Measurements from ENCODE around the gene KCNIP4.
A peak's percentile ranks its signal among the peaks of the same experiment; 100 is the strongest.

KCNIP4 gene

DNA sequence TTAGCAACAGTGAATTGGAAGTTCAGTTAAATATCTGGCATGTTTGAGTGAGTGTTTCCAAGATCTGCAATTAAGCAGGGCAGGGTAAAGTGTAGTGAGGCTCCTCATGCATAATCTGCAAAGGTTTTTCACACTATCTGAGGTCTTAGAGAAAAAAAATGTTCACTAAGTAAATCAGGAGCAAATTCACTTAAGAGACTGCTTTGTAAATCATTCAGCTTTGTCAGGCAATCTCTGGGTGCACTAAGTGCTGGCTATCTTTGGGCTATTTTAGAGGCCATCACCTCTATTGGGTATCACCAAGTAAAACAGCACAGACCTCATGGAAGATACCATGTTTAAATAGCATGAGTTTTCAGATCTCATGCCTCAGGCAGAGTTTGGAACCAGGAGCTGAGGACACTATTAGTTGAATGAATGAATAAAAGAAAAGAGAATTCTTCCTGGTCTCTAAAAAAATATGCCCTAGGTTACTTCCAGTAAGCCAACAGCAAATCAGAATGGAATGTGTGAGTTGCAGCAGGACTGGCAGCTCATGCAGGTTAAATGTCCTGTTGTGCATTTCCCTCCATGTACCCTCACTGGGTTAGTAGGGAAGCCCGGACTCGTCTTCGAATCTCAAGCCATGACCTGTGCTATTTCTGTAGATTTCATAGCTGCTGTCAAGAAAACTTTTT is 195.3 kb downstream of the KCNIP4 start:
- DNase-seq, result no peak

DNA sequence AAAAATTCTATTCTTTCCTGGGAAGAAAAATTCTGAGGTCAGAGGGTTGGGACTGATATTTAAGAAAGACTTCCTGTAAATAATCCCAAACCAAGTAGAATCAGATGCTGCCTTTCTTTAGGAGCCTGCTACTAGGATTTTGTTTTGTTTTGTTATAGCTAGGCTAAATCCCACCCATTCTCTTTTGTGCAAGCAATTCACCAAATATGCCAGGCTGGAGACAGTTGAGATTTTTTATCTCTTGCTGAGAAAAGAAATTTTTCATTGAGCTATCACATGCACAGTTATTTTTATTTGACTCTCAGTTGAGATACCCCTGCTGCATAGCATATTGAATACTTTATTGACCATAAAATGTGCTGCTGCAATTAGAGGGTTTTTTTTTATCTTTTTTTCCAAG is 196.0 kb downstream of the KCNIP4 start:
- no peak for DNase-seq

DNA sequence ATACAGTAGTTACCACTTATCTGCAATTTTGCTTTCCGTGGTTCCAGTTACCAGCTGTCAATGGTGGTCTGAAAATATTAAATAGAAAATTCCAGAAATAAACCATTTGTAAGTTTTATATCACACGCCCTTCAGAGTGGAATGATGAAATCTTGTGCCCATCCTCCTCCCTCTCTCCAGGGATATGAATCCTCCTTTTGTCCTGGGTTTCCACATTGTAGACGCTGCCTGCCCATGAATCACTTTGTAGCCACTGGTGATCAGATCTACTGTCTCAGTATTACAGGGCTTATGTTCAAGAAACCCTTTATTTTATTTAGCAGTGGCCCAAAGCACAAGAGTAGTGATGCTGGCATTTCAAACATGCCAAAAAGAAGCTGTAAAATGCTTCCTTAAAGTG is 198.6 kb downstream of the KCNIP4 start:
- no peak for DNase-seq

DNA sequence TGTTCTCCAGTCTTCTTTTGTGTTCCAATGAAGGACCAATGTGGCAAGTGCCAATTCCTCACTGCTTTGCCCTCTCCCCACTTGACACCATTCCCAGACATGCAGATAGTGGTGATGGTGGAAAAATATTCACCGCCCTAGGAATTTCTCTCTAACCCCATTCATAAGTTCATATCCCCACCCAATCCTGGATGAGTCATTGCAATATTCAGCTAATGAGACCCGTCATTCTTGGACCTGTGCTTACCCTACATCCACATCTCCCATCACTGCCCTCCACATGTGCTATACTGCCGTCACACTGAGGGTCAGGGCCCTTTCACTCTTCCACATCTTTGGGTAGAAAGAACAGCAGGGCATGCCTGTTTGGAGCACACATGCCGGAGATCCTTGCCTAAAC is 199.2 kb downstream of the KCNIP4 start:
- DNase-seq, result no peak

DNA sequence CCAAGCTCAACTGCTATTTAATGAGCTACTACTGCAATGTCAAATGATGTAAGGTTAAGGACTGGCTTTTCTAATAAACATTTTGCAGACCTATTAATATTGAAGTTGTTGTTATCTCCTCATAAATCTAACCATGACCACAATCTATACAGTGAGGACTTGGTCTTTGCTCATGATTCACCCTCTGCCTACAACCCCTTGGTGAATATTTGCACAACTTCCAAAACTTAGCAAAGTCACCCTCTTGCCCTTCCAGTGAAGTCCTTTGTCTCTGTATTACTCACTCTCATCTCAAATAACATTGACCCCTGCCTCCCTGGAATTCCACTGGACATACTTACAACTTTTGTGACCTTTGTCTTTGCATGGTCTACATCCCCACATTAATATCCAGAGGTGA is 204.5 kb downstream of the KCNIP4 start:
- no peak for DNase-seq

DNA sequence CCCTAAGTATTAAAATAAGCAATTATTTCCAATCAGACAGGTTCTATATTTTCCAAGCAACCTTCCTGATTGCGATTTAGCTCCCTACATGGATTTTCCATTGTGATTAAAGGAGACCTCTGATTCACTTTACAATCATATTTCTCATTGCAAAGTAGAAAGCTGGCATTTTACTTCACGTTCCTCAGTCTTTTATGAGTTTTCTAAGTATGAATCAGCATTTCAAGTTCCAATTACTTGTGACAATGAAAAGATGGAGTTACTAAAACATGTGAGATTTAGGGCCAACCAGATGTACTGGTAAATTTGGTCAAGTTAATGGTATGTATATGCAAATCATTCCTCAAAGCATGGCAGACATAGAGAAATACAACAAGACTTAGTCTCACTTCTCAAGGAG is 206.2 kb downstream of the KCNIP4 start:
- DNase-seq, result no peak

DNA sequence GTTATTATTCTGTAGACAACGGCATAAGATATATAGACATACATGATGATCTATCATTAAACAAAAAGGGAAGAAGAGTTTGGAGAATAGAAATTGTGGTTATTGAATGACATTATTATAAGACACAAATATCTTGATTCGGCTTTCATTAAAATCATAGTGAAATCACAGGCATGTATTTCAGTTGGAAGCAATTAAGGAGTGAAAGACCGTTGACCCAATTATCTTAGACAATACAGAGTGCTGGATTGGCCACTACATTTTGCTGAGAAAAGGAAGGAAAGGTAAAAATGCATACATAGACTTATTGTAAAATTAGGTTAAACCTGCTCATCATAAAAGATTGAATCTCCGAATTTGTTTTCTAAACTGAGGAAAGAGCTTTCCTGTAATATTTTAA is 209.8 kb downstream of the KCNIP4 start:
- DNase-seq, result peak; percentile 9

DNA sequence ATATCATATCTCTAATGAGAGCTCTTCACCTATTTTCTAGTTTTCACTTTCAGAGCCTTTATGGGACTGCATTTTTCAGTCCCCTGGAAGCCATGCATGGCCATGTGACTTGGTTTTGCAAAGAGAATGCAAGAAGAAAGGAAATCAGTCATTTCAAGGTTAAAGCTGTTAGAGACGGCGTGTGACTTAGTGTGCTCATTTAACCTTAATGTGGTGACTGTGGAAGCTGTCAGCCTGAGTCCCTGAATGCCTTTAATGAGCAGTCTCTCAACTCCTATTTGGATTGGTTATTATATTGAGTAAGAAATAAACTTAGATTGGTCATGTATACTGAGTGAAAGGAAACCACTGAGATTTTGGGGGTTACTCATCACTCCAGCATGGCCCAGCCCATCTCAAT is 212.7 kb downstream of the KCNIP4 start:
- no peak for DNase-seq

DNA sequence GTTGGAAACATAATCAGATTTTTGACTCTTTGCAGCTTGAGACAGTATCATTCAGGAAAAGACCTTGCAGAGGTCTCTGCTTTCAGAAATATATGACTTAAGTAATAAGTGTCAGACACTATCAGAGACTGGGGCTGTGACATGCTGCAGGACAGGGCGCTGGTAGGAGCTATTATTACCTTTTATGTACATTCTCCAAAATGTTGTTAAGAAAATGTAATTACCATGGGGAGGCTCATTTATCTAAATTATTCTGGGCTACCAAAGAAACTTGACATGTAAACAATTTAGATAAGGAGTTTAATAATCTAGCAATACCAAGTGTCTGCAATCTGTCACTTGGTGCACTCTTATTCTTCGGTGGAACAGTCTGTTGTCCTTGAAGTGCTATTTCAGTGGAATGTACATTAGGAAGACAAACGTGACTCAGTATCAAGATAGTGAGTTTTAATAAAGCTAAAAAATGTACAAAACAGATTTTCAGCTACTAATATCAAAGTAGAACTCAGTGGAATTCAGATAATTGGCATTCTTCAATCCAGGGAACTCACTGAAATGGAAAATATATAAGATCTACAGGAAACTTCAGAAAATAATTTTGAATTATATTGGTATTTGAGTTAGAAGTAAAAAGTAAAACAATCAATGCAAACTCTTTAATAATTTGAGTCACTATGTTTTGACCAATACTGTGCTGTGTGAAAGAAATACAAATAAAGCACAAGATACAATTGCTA is 214.5 kb downstream of the KCNIP4 start:
- DNase-seq, result no peak

DNA sequence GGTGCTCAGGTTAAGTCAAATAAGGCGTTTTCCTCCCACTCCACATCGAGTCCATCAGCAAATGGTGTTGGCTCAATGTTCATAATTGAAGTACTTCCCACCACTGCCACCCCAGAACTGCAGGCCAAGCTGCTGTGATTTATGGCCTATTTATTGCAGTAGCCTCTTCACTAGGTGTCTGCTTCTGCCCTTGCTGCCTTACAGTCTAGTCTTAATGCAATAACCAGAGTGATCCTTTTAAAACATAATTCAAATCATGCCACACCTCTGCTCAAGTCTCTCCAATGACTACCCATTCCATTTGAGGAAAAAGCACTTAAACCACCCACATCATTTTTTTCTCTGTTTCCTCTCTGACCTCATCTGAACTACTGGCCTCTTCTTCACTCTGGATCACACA is 220.3 kb downstream of the KCNIP4 start:
- no peak for DNase-seq

DNA sequence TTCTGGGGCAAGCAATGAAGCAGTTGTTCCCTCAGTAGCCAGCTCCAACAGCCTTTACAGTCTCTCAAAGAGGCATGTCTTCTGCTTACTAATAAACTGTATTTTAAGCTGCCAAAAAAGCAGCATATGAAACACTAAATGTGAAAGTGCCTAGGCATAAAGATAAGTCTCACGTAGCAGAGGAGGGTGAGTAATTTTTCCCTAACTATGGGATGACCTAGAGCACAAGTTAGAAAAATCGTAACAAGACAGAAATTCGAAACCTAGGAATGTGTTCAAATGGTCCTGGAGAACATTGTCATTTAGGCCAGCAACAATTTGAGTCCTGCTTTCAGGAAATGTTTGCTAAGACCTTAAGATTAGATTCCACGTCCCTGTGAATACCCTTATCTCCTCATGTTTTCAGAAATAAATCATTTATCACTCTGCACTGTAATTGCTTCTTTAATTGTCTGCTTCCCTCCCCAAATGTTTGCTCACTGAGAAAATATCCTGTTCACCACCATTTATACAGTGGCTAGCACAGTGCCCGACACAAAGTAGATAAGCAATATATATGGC is 222.2 kb downstream of the KCNIP4 start:
- DNase-seq, result no peak

DNA sequence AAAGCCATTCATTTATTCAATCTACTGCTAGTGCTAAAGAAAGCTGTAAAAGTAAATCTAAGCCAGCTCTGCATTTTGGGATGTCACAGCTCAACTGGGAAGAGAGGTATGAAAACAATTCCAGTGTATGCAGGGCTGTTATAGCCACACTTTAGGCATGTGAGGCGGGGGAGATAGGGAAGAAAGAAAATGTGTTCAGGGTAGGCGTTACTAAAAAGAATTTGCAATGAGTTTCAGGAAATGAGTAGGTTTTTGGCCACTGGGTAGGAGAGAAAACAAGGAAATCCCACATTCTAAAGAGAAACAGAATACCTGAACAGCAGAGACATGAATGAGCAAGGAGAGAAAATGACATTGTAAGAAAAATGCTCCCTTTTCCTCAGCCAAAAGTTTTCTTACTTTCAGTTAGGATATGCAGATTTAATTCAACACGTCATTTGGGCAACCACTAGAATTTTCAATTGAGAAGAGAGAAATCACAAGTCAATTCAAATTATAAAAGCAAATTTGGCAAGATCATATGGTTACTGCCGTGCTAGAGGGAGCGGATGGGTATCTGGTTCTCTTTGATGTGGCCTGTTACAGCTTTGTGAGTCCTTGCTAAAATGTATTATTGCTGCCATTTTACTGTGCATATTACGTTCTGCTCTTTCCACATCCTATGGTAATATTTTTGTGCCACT is 226.3 kb downstream of the KCNIP4 start:
- no peak for DNase-seq

DNA sequence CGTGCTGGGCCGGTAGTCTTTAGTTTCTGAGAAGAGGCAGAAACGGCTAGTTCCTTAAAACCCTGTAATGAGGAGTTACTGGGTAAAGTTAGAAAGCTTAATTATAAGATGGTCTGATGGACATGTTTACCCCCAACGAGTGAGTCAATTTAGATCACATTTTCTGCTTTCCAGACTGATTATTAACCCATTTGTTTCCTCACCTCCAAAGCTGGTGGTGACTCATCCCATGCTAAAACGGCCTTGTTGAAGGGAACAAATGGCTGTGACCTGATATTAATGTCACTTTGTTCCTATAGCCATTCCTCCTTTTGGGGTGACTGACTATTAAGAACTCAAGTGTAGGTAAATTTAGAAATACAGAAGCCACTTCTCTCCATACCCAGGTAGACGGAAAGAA is 232.0 kb downstream of the KCNIP4 start:
- no peak for DNase-seq

DNA sequence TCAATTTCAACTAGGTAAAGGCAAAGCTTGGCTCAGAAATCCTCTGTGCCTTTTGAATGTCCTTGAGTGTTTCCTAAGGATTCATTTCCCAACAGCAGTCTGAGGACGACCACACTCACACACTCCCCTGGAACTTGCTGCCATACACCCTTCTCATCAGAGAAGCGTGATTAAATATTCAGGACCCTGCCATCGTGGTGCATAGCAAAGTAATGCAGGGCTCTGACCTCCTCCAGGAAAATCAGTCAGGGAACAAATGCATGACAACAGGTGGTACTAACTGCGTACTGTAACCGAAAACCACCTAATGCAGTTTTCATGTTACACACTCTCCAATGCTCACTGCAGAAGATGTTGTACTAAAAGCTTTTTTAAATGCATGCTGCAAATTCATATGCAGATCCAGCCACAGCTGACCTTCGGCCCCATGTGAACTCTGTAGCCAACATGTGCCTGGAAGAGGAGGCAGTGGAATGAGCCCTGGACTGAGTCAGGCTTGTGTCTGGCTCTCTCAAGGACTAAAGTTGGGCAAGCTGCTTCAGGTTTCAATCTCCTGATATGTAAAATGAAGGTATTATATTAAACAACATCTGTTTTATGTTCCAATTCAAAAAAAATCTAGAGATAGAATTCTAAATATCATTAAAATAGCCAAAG is 238.3 kb downstream of the KCNIP4 start:
- DNase-seq, result peak; percentile 58

DNA sequence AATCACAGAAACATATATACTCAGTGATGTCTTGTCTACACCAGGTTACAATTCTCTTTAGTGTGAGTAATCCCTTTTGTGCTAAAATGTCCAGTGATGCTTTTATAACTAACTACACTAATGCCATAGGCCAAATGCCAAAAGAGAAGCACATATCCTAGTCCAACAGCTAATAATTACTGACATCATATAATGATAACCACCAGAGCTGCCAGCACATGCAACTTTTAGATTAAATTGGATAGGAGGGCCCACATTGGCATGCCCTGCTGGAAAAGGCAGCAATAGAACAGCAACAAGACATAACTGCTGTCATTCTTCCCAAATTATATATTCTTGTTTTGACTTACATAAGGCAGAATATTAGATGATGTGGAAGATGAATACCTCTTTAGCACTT is 238.8 kb downstream of the KCNIP4 start:
- no peak for DNase-seq

DNA sequence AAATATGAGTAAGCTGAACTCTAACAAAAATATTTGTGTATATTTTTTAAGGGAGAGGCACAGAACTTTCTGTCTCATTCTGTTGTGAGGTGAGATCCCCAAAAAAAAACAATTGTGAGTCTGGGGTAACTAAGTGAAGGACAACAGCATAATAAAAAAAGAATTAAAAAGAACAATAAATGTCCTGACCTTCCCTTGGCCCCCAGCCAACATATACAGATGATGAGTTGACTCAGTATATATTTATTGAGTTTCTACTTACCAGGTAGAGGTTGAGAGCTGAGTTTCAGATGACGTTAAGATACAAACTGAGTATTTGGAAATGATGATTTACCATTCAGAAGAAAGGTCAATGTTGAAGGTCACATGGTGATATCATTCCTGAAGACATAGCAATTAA is 239.5 kb downstream of the KCNIP4 start:
- DNase-seq, result no peak

DNA sequence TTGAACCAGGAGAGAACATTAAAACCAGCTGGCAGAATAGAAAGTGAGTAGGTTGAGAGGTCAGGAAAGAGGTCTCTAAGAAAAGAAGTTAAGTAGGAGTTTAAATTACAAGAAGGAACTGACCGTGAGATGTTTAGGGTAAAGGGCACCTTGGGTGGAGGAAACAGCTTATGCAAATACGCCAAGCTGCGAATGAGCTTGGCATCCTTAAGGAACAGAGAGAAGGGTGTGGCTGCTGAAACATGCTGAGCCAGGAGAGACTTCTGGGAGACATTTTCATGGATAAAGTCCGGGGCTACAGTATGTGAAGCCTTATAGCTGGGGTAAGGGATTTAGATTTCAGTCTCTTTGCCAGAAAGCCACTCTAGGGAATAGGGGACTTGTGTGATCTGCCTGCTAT is 249.1 kb downstream of the KCNIP4 start:
- no peak for DNase-seq

DNA sequence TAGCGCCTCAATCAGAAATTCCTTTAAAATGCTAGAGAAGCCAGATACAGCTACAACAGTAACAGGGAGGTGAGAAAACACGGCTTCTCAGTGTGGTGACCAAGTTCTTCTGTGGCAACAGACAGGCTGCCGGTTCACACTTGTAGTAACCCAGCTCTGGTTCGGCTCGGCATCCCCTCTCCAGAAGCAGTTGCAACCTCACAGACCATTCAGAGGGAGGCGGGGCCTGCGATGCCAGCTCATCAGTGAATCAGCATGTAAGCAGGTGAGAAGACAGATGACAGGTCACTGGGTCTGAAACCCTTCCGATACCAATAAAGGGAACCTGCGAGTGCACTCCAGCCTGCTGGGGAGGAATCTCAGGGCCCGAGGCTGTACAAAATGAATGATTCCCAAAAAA is 251.0 kb downstream of the KCNIP4 start:
- DNase-seq, result peak; percentile 57

DNA sequence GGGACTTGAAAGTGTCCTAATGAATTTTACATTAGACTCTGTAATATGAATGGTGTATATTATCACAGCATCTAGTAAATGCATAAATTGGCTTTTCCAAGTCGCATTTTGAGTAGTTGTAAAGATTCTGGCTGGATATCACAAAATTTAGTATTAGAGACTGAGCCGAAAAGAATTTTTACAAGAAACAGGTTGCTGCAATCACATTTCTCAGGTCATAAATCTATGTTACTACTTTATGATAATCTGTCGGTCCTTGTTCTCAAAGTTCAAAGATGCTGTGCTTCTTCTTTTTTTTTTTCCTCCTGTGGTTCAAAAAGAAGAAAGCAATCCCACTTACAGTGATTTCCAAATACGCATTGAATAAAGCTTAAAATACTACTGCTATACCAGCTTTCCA is 253.4 kb downstream of the KCNIP4 start:
- no peak for DNase-seq

DNA sequence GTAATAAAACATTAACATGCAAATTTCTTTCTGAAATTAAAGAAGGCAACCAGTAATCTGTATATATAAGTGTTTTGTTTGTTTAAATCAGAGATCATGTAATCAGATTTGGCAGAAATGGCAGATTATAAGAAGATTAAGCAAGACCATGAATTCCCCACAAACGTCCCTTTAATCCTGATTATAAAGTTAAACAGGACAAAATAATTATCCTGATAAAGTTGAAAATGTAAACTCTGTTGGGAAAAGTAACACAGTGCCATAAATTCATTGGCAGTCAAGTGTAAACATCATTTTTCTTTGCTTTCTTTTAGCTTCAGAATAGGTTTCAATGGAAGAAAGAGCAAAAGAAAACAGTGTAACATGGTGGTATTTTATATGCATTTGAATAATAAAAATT is 256.3 kb downstream of the KCNIP4 start:
- DNase-seq, result no peak

DNA sequence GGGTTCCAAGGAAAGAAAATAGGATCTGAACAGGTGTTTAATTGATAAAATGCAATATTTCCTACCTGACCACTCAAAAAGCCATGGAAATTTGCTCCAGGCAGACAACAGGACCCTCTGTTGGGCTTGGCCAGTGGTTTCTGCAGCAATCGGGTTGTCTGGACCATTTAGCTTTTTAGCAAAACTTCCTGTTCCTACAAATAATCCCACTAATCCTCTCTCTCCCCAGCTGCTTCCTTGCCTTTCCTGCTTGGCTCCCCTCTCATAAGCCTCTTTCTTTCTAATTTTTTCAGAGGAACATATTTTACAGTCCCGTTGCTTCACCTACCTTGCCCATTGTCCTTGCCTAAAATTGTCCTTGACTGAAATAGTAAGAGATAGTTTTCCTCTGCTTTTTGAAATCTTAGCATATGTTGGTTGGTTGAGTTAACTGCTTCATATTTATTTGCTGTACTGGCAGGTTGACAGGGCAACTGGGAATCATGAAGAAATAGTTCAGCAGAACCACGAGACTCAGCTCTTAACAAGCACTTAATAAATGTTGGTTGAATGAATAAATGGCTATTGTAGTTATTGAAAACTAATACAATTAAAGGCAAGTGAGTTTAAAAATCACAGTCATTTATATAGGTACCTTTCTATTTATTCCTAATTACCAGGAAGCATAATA is 259.8 kb downstream of the KCNIP4 start:
- no peak for DNase-seq

DNA sequence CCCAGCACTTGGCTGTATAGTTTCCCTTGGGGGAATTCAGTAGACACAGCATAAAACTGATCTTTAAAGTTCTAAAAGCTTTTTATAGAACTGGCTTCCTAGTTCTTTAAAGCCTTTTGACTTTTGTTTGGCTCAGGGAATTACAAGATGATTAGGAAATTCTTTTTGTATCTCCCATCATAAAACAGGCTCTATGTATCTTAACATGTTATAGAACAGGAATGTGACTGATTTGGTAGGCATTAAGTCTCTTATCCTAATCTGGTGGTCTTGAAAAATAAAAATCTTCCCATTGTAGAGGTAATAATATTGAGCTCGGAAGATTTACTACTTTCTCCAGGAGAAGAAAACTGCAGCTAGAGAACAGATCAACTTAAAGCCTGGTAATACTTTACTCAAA is 262.7 kb downstream of the KCNIP4 start:
- no peak for DNase-seq
